ENCODE measurements around the gene PRPF40A.
A peak's percentile ranks its signal among the peaks of the same experiment; 100 is the strongest.
"Not testable (repeated sequence)": the region's sequence is repeated elsewhere in the genome, so short reads cannot be mapped to it uniquely, and the experiment has no call there.

Gene PRPF40A

DNA sequence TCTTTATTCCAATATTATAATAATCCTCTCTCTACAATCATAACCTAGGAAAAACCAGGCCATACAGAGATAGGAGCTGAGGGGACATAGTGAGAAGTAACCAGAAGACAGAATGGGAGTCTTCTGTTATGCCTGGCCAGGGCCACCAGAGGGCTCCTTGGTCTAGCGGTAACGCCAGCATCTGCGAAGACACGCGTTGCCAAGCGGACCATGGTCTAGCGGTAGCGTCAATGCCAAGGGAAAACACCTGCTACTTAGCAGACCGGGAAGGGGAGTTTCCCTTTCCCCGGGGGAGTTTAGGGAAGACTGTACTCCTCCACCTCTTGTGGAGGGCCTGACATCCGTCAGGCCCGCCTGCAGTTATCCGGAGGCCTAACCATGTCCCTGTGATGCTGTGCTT is 37.8 kb upstream of the PRPF40A start:
- TF ChIP-seq, protein P1, sequence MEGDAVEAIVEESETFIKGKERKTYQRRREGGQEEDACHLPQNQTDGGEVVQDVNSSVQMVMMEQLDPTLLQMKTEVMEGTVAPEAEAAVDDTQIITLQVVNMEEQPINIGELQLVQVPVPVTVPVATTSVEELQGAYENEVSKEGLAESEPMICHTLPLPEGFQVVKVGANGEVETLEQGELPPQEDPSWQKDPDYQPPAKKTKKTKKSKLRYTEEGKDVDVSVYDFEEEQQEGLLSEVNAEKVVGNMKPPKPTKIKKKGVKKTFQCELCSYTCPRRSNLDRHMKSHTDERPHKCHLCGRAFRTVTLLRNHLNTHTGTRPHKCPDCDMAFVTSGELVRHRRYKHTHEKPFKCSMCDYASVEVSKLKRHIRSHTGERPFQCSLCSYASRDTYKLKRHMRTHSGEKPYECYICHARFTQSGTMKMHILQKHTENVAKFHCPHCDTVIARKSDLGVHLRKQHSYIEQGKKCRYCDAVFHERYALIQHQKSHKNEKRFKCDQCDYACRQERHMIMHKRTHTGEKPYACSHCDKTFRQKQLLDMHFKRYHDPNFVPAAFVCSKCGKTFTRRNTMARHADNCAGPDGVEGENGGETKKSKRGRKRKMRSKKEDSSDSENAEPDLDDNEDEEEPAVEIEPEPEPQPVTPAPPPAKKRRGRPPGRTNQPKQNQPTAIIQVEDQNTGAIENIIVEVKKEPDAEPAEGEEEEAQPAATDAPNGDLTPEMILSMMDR (IDR thresholded peaks at IDR 0.05; ENCODE audit: low read length, missing control alignments), result peak; percentile 54
- no peak overlapping the region for H3K4me3 ChIP-seq (replicated peaks; ENCODE audit: low read depth, low read length)
- peak; percentile 51 for DNase-seq (ENCODE audit: low read depth)

DNA sequence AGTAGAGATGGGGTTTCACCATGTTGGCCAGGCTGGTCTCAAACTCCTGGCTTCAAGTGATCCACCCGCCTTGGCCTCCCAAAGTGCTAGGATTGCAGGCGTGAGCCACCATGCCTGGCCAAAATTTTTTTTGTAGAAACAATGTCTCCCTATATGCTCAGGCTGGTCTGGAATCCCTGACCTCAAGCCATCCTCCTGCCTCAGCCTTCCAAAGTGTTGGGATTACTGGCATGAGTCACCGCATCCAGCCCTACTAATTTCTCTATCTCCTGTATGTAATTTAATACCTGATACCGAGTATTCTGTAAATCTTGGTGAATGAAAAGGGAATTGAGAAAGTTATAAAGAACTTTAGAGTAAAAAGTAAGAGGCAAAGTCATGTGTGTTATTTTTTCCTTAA is 30.5 kb upstream of the PRPF40A start:
- not testable (repeated sequence) for H3K4me3 ChIP-seq (replicated peaks; ENCODE audit: low read depth, low read length)
- peak; percentile 22 for DNase-seq (ENCODE audit: low read depth)

DNA sequence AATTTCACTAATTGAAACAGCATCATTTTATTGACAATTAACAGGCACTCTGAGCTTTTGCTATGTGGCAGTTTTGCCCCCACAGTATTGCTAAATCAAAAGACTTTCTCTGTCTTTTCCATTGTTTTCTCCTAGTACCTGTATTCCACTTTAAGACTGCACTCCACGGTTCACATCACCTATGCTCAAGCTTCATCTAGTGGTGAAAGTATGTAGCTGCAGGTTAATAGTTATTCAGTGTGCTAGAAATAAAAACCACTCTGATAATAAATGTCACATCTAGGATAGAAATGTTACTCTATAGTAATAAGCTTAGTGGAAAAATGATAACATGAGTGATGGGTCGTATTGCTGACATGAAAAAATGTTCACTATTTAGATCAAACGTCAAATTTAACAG is 25.7 kb upstream of the PRPF40A start:
- H3K4me3 ChIP-seq (replicated peaks; ENCODE audit: low read depth, low read length), result no peak overlapping the region
- TF ChIP-seq, protein P1 (IDR thresholded peaks at IDR 0.05; ENCODE audit: low read length, missing control alignments), result peak; percentile 59
- peak; percentile 17 for DNase-seq (ENCODE audit: low read depth)

DNA sequence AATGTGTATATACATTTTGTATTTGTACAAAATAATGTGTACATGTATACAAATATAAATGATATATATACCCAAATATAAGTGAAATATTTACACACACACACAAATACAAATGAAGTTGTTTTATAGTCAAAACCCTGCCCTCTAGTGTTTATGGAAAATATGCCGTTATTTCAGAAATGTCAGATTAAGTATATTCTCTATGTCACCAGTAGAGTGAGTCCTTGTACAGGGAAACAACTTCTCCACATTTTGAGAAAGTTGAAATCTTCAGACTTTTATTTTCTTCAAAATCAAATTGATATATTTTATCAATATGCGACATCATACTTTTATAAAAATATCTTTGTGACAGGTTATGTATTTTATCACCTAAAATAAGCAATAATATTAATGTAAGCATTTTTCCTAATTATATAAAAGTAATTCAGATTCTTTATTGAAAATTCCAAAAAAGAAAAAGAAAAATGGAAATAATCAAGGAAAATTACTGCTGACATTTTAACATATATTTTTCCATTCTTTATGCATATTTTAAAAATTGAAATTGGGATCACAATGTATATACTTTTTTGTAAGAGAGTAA is 23.6 kb upstream of the PRPF40A start:
- TF ChIP-seq, protein P1 (IDR thresholded peaks at IDR 0.05; ENCODE audit: low read length, missing control alignments), result peak; percentile 93
- DNase-seq (ENCODE audit: low read depth), result peak; percentile 83
- H3K4me3 ChIP-seq (replicated peaks; ENCODE audit: low read depth, low read length), result no peak overlapping the region

DNA sequence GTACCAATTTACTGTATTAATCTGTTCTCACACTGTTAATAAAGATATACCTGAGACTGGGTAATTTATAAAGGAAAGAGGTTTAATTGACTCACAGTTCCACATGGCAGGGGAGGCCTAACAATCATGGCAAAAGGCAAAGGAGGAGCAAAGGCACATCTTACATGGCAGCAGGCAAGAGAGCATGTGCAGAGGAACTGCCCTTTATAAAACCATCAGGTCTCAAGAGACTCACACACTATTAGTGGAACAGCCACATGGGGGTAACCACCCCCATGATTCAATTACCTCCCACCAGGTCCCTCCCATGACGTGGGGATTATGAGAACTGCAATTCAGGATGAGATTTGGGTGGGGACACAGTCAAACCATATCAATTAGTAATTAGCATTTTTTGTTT is 22.4 kb upstream of the PRPF40A start:
- DNase-seq (ENCODE audit: low read depth); H3K4me3 ChIP-seq (replicated peaks; ENCODE audit: low read depth, low read length): not testable (repeated sequence)

DNA sequence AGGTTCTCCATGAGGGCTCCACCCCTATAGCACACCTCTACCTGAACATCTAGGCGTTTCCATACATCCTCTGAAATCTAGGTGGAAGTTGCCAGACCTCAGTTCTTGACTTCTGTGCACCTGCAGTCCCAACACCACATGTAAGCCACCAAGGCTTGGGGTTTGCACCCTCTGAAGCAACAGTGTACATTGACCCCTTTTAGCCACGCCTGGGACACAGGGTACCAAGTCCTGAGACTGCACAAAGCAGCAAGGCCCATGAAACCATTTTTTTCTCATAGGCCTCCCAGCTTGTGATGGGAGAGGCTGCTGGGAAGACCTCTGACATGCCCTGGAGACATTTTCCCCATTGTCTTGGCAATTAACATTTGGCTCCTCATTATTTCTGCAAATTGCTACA is 21.2 kb upstream of the PRPF40A start:
- TF ChIP-seq, protein P1 (IDR thresholded peaks at IDR 0.05; ENCODE audit: low read length, missing control alignments), result no peak
- no peak for DNase-seq (ENCODE audit: low read depth)
- H3K4me3 ChIP-seq (replicated peaks; ENCODE audit: low read depth, low read length), result no peak overlapping the region

DNA sequence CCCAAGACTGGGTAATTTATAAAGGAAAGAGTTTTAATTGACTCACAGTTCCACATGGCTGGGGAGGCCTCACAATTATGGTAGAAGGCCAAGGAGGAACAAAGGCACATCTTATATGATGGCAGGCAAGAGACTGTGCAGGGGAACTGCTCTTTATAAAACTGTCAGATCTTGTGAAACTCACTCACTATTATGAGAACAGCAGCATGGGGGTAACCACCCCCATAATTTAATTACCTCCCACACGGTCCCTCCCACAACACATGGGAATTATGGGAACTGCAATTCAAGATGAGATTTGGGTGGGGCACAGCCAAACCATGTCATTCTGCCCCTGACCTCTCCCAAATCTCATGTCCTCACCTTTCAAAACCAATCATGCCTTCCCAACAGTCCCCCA is 20.2 kb upstream of the PRPF40A start:
- DNase-seq (ENCODE audit: low read depth); H3K4me3 ChIP-seq (replicated peaks; ENCODE audit: low read depth, low read length): not testable (repeated sequence)

DNA sequence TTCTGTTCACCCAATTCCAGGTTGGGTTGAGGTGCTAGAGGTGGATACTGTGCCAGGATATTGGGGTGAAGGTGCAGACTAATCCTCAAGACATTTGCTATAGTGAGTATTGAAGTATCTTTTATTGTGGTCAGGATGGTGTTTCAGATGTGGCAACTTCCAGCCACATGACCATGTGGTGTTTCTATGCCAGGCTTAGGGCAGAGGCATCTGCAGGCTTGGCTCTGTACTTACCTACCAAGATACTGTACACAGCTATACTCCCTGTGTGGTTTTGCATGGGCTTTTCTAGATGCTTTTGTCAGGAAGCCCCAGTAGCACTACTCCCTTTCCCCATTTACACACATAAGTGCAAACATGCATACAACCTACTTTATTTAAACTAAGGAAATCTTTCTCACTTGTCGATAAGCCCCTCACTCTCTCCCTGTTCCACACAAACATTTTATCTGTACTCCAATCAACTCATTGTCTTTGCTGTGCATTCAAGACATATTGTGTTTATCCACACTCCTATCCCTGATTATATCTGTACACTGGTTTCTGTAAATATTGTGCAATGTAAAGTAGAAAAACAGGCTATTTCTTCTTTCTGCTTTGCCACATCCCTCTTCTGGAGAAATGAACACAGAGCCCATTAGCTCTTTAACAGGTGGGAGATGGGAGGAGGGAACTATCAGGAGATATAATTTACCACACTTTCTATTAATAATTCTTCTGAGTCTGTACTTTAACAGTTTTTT is 13.5 kb upstream of the PRPF40A start:
- DNase-seq (ENCODE audit: low read depth), result peak; percentile 38
- TF ChIP-seq, protein P1 (IDR thresholded peaks at IDR 0.05; ENCODE audit: low read length, missing control alignments), result no peak
- H3K4me3 ChIP-seq (replicated peaks; ENCODE audit: low read depth, low read length), result no peak overlapping the region

Measured in fibroblast of pulmonary artery (primary cell).